ENCODE results near the gene NPVF. TPM values are rescaled to one million over a fixed set of nuclear protein-coding genes. Genes with fewer than 3 reads are reported as not detected.

NPVF gene
- total RNA-seq, 1 experiment from 2014 or later, result not detected

DNA sequence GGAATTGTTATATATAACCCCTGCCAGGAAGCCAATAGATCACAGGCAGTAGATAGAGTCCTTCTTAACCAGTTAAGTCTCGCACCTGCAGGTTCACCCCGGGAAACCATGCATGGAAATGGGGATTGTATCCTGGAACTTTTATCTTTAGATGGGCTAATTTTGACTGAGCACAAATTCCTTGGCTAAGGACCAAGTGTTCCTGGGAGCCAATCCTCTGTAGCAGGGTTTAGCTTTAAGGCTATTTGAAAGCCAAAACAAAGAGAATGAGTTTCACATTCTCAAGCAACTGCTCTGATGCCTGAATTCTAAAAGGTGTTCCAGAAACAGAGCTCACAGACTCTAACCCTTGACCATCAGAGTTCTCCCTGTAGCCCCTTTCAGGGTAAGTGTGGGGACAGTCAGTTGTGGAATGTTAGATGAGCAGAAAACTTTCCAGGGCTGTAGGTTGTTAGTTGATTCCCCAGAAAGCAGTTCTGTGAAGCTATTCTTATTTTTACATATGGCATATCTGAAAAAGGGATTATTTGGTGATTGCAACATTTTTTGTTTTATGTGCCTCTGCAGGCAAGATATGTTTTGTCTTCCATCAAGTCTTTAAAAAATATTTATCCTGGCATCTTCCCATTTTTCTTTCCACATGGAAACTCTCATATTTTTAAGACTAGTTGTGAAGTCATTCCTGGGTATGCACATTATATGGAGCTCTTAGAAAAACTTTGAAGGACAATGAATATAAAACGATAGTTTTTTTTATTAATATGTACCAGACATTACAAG lies 16.2 kb upstream of the NPVF start:
- Histone ChIP-seq H3K79me2 (ENCODE audit: low read length) (no peaks in the 10 kb centered on the region), H3K4me3 (ENCODE audit: low read length) (no peak overlapping the region), H4K20me1 (ENCODE audit: low read length) (no peaks in the 10 kb centered on the region), H3K27me3 (ENCODE audit: low read length) (peaks cover 63% of the 10 kb centered on the region), H3K27ac (ENCODE audit: low read length) (no peak overlapping the region), H3K4me1 (ENCODE audit: insufficient read depth, low read length) (no peaks in the 10 kb centered on the region), H3K9me3 (ENCODE audit: low read length) (no peaks in the 10 kb centered on the region), H3F3A (ENCODE audit: low read length, unreplicated experiment) (no peaks in the 10 kb centered on the region), H3K36me3 (ENCODE audit: low read depth, low read length) (no peaks in the 10 kb centered on the region), H2AFZ (ENCODE audit: low read length) (no peak overlapping the region), H3K9ac (ENCODE audit: low read length) (no peak overlapping the region), H3K9me2 (replicated peaks; ENCODE audit: low read length) (no peaks in the 10 kb centered on the region), H3K4me2 (ENCODE audit: low read length) (no peak overlapping the region)
- no peak for DNase-seq
- intact Hi-C loops (cut with micrococcal nuclease), result no loop called here
- BruUV-seq (replicated peaks), result no TSS peak
- no peak for ATAC-seq
- TF ChIP-seq, protein P1, sequence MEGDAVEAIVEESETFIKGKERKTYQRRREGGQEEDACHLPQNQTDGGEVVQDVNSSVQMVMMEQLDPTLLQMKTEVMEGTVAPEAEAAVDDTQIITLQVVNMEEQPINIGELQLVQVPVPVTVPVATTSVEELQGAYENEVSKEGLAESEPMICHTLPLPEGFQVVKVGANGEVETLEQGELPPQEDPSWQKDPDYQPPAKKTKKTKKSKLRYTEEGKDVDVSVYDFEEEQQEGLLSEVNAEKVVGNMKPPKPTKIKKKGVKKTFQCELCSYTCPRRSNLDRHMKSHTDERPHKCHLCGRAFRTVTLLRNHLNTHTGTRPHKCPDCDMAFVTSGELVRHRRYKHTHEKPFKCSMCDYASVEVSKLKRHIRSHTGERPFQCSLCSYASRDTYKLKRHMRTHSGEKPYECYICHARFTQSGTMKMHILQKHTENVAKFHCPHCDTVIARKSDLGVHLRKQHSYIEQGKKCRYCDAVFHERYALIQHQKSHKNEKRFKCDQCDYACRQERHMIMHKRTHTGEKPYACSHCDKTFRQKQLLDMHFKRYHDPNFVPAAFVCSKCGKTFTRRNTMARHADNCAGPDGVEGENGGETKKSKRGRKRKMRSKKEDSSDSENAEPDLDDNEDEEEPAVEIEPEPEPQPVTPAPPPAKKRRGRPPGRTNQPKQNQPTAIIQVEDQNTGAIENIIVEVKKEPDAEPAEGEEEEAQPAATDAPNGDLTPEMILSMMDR (conservative IDR thresholded peaks at IDR 0.05; ENCODE audit: low read depth, low read length), result no peak
- TF ChIP-seq EZH2 (IDR thresholded peaks at IDR 0.05; ENCODE audit: low read length, unreplicated experiment) (no peak), EZH2phosphoT487 (IDR thresholded peaks at IDR 0.05; ENCODE audit: borderline replicate concordance, low read length) (no peak)
- ChIA-PET POLR2A (ENCODE audit: unreplicated experiment) (no interaction called here), CTCF (no interaction called here)

DNA sequence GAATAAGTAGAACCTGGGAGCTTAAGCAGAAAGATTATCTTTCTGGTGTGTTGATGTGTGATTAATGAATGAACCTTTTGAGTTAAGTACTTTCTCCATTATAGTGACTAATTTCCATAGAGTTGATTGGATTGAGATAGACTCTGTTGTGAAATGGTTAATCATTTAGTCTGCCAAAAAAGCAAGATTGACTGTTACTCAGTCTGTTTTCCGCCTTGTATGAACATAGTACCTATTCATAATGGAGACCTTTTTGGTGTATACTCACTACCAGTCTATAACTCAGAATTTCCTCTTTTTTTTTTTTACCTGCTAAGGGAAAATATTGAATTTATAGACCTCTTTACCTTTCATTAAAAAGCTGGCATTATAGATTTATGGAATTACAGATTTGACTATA lies 14.4 kb upstream of the NPVF start:
- no peak for ATAC-seq

DNA sequence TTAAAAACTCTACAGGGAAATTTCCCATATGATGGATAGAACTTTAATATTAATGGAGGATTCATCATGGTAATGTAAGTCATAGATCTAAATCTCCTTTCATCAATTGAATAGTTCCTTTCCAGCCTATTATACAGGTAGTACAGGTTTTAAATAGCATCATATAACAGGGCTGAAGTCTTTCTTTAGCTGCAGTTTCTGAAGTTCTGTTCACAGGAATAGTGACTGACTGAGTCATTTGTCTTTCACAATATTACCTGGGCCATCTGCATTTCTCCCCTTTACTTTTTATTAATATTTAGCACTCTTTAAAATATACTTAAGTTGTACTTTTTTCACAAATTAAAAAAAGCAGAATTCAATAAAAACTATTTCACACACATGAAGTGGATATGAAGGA lies 12.6 kb upstream of the NPVF start:
- intact Hi-C loops (cut with micrococcal nuclease), result no loop called here
- Histone ChIP-seq H2AFZ (ENCODE audit: low read length) (no peak overlapping the region), H4K20me1 (ENCODE audit: low read length) (no peaks in the 10 kb centered on the region), H3K4me3 (ENCODE audit: low read length) (no peak overlapping the region), H3K9me2 (replicated peaks; ENCODE audit: low read length) (no peaks in the 10 kb centered on the region), H3K27ac (ENCODE audit: low read length) (no peak overlapping the region), H3K36me3 (ENCODE audit: low read depth, low read length) (no peaks in the 10 kb centered on the region), H3K27me3 (ENCODE audit: low read length) (peaks cover 62% of the 10 kb centered on the region), H3K79me2 (ENCODE audit: low read length) (no peaks in the 10 kb centered on the region), H3K4me2 (ENCODE audit: low read length) (no peak overlapping the region), H3K4me1 (ENCODE audit: insufficient read depth, low read length) (no peaks in the 10 kb centered on the region), H3K9me3 (ENCODE audit: low read length) (no peaks in the 10 kb centered on the region), H3K9ac (ENCODE audit: low read length) (no peak overlapping the region), H3F3A (ENCODE audit: low read length, unreplicated experiment) (no peaks in the 10 kb centered on the region)
- TF ChIP-seq EZH2phosphoT487 (IDR thresholded peaks at IDR 0.05; ENCODE audit: borderline replicate concordance, low read length) (no peak), EZH2 (IDR thresholded peaks at IDR 0.05; ENCODE audit: low read length, unreplicated experiment) (no peak)
- TF ChIP-seq, protein P1 (conservative IDR thresholded peaks at IDR 0.05; ENCODE audit: low read depth, low read length), result no peak
- ChIA-PET CTCF (no interaction called here), POLR2A (ENCODE audit: unreplicated experiment) (no interaction called here)
- ATAC-seq, result no peak
- DNase-seq, result no peak
- no TSS peak for BruUV-seq (replicated peaks)

More for the DNA sequence above, 14.4 kb upstream of the NPVF start:
- no peak overlapping the region for H3K4me3 ChIP-seq (ENCODE audit: low read length)
- no peak overlapping the region for H3K9ac ChIP-seq (ENCODE audit: low read length)
- H4K20me1 ChIP-seq (ENCODE audit: low read length), result no peaks in the 10 kb centered on the region
- H3K4me1 ChIP-seq (ENCODE audit: insufficient read depth, low read length), result no peaks in the 10 kb centered on the region
- BruUV-seq (replicated peaks), result no TSS peak
- no peaks in the 10 kb centered on the region for H3F3A ChIP-seq (ENCODE audit: low read length, unreplicated experiment)
- H2AFZ ChIP-seq (ENCODE audit: low read length), result no peak overlapping the region
- ChIA-PET CTCF (no interaction called here), POLR2A (ENCODE audit: unreplicated experiment) (no interaction called here)
- H3K4me2 ChIP-seq (ENCODE audit: low read length), result no peak overlapping the region
- H3K9me2 ChIP-seq (replicated peaks; ENCODE audit: low read length), result no peaks in the 10 kb centered on the region
- TF ChIP-seq, protein P1 (conservative IDR thresholded peaks at IDR 0.05; ENCODE audit: low read depth, low read length), result no peak
- no peak for TF ChIP-seq EZH2 (IDR thresholded peaks at IDR 0.05; ENCODE audit: low read length, unreplicated experiment)
- TF ChIP-seq EZH2phosphoT487 (IDR thresholded peaks at IDR 0.05; ENCODE audit: borderline replicate concordance, low read length), result no peak
- H3K36me3 ChIP-seq (ENCODE audit: low read depth, low read length), result no peaks in the 10 kb centered on the region
- no peaks in the 10 kb centered on the region for H3K79me2 ChIP-seq (ENCODE audit: low read length)
- no peak for DNase-seq
- no peaks in the 10 kb centered on the region for H3K9me3 ChIP-seq (ENCODE audit: low read length)
- intact Hi-C loops (cut with micrococcal nuclease), result no loop called here
- H3K27me3 ChIP-seq (ENCODE audit: low read length), result peaks cover 56% of the 10 kb centered on the region
- H3K27ac ChIP-seq (ENCODE audit: low read length), result no peak overlapping the region
